ENCODE data around the gene SEMA3C. TPM values are rescaled to one million over a fixed set of nuclear protein-coding genes. Genes with fewer than 3 reads are reported as not detected.

The SEMA3C gene
- total RNA-seq, 6 experiments from 2014 or later: 52.4 to 74.6 (median 61.4) TPM

DNA sequence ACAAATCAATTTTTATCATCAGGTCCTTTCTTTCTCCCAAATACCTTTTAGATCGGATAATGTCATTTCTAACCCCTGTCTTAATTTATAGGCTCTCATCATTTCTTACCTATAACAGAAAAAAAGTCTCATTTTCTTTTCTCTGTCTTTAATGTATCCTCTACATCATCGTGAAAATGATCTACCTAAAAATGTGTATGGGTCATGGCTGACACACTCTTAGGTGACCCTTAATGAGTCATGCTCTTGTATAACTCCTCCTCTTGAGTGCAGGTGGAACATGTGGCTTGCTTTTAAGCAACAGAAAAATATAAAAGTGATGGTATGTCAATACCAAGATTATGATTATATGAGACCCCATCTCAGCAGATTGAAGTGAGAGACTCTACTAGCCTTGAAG is 139.4 kb downstream of the SEMA3C start:
- TF ChIP-seq, protein P1, sequence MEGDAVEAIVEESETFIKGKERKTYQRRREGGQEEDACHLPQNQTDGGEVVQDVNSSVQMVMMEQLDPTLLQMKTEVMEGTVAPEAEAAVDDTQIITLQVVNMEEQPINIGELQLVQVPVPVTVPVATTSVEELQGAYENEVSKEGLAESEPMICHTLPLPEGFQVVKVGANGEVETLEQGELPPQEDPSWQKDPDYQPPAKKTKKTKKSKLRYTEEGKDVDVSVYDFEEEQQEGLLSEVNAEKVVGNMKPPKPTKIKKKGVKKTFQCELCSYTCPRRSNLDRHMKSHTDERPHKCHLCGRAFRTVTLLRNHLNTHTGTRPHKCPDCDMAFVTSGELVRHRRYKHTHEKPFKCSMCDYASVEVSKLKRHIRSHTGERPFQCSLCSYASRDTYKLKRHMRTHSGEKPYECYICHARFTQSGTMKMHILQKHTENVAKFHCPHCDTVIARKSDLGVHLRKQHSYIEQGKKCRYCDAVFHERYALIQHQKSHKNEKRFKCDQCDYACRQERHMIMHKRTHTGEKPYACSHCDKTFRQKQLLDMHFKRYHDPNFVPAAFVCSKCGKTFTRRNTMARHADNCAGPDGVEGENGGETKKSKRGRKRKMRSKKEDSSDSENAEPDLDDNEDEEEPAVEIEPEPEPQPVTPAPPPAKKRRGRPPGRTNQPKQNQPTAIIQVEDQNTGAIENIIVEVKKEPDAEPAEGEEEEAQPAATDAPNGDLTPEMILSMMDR (IDR thresholded peaks at IDR 0.05): no peak
- H3K4me1 Mint-ChIP-seq (ENCODE audit: low read depth): peaks cover 78% of the 10 kb centered on the region
- no peaks in the 10 kb centered on the region for H3K27me3 Mint-ChIP-seq (ENCODE audit: insufficient read depth)
- H3K36me3 Mint-ChIP-seq (ENCODE audit: low read depth): peaks cover 28% of the 10 kb centered on the region
- H3K27ac Mint-ChIP-seq: peak overlapping the region; percentile 5; the same call in 1 of the 2 replicates
- no peaks in the 10 kb centered on the region for H3K9me3 Mint-ChIP-seq
- DNase-seq: no peak
- no peak overlapping the region for H3K4me3 Mint-ChIP-seq

DNA sequence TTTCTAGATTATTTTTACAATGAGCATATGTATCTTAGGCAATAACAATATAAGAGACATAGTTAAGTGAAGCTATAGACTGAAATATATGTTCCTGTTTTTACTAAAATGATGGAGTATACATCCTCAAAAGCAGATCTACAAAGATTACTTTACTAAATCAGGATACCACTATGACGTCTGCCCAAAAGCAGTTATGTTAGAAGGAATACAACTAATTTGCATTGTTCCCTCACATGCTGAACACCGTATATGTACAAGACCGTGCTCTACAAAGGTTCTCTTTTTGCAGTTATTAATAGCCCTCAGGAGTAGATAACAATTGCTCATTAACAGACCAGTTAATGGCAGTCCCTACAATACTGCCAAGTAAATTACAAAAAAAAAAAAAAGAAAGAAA is 143.0 kb downstream of the SEMA3C start:
- H3K27ac Mint-ChIP-seq: no peak overlapping the region

DNA sequence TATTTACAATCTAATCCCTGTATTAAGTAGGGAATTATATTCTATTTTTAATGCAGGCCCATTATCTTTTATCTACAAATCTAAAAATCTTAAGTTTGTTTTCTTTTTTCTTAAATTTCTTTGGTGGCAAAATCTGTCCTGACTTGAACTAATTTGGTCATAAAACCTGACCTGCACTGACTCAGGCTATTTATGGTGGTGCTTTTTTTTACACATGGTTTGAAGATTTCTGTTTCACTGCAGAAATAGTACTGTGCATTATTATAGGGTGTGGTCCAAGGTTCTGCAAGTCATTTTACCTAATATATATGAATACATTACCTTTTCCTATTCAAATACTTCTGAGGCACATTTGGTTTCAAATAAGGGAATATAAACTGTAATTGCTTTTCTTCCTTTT is 143.4 kb downstream of the SEMA3C start:
- no peak for DNase-seq
- Mint-ChIP-seq H3K36me3 (ENCODE audit: low read depth) (peaks cover 41% of the 10 kb centered on the region), H3K27ac (no peak overlapping the region), H3K4me1 (ENCODE audit: low read depth) (peaks cover 67% of the 10 kb centered on the region), H3K9me3 (no peaks in the 10 kb centered on the region), H3K4me3 (no peak overlapping the region), H3K27me3 (ENCODE audit: insufficient read depth) (no peaks in the 10 kb centered on the region)
- TF ChIP-seq, protein P1 (IDR thresholded peaks at IDR 0.05): no peak

More for the DNA sequence above, 143.0 kb downstream of the SEMA3C start:
- Mint-ChIP-seq H3K4me1 (ENCODE audit: low read depth) (peaks cover 67% of the 10 kb centered on the region), H3K27me3 (ENCODE audit: insufficient read depth) (no peaks in the 10 kb centered on the region), H3K36me3 (ENCODE audit: low read depth) (peaks cover 37% of the 10 kb centered on the region), H3K4me3 (no peak overlapping the region), H3K9me3 (no peaks in the 10 kb centered on the region)
- TF ChIP-seq, protein P1 (IDR thresholded peaks at IDR 0.05): no peak
- DNase-seq: no peak

DNA sequence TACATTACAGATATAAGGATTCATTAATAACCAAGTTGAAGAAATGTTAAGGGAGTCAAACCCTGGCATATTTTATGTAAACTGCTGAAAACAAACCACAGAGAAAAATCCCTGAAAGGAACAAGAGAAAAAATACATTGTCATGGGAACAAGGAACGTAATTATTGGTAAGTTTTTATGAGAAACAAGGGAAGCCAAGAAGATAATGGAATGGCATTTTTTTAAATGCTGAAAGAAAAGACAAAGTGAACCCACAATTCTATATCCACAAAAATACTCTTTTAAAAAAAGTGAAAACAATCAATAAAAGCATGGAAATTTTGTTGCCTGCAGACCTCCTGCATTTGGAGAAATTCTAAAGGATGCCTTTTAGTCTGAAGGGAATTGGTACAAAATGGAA is 144.0 kb downstream of the SEMA3C start:
- no peak for DNase-seq
- Mint-ChIP-seq H3K27me3 (ENCODE audit: insufficient read depth) (no peaks in the 10 kb centered on the region), H3K36me3 (ENCODE audit: low read depth) (peaks cover 42% of the 10 kb centered on the region), H3K4me3 (no peak overlapping the region), H3K9me3 (no peaks in the 10 kb centered on the region), H3K4me1 (ENCODE audit: low read depth) (peaks cover 69% of the 10 kb centered on the region), H3K27ac (no peak overlapping the region)
- TF ChIP-seq, protein P1 (IDR thresholded peaks at IDR 0.05): no peak

DNA sequence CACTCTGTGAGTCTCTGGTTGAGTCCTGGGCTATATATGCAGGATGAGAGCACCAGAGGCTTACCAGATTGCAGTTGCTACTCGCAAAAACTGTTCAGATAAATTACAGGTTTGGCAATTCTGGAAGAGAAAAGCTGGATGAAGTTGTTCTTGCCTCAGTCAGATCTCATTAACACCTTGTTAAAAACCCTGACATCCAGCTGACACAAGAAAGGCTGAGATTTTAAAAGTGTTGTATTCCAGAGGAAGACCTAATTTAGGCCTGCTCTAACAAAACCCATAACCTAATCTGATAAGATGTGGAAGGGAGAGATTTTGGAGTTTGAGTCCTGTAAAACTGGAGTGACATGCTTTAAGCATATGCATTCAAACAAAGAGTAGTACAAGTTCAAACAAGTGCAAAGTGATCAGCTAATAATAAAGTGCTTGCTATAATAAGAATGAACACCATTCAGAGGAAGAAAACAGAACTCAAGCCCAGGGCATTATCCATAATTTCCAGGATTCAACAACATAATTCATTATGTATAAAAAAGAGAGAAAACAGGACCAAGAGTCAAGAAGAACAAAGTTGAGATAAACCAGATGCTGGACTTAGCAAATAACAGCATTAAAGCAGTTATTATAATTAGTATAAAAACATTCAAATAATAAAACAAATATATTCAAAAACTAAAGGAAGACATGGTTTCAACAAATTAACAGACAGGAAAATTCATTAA is 144.9 kb downstream of the SEMA3C start:
- no peak for DNase-seq
- TF ChIP-seq, protein P1 (IDR thresholded peaks at IDR 0.05): no peak
- Mint-ChIP-seq H3K36me3 (ENCODE audit: low read depth) (peaks cover 35% of the 10 kb centered on the region), H3K27me3 (ENCODE audit: insufficient read depth) (no peaks in the 10 kb centered on the region), H3K27ac (no peak overlapping the region; the same call in 1 of the 2 replicates), H3K9me3 (no peaks in the 10 kb centered on the region), H3K4me1 (ENCODE audit: low read depth) (peaks cover 69% of the 10 kb centered on the region), H3K4me3 (no peak overlapping the region)

All from HFFc6 (cell line).